ENCODE data around the gene PNPLA1. TPM values are rescaled to one million over a fixed set of nuclear protein-coding genes. Genes with fewer than 3 reads are reported as not detected.

PNPLA1 gene
- total RNA-seq, 1 donor, result under 0.01 TPM

DNA sequence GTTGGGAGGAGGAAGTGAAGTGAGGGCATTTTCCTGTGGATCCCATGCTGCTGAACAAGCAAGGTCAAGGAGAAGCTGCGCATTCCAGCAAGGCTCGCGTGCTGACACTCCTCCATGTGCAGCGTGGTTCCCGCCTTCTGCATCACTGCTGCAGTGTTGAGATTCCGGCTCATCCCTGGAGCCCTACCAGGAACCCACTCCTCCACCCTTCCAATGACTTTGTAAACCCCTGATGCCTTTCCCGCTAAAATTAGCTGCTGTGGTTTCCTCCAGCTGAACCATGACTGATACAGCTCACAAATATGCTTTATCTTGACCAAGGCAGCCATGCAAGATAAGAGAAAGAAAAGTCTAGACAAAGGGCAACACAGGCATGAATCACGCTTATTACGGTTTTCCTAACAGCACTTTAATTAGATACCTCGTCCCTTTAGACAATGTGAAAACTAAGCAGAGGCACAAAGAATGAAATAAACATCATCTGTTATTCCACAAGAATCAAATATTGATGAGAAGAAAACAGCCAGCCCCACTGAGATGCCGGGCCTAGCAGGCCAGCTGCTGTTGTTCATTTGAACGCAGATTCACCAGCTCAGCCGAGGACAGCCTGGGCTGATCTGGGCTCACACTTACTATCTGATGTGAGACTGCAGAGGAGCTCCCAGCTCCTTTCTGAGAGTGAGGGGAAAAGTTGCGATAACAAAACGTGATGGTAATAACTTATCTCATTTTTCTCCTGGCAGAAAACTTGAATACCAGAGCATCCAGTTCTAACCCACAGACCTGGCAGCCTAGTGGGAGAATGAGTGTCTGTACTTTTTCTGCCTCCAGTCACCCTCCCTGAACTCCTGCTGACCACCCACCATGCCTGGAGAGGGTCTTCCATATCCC, 81.1 kb downstream of the PNPLA1 start:
- TF ChIP-seq, protein P1, sequence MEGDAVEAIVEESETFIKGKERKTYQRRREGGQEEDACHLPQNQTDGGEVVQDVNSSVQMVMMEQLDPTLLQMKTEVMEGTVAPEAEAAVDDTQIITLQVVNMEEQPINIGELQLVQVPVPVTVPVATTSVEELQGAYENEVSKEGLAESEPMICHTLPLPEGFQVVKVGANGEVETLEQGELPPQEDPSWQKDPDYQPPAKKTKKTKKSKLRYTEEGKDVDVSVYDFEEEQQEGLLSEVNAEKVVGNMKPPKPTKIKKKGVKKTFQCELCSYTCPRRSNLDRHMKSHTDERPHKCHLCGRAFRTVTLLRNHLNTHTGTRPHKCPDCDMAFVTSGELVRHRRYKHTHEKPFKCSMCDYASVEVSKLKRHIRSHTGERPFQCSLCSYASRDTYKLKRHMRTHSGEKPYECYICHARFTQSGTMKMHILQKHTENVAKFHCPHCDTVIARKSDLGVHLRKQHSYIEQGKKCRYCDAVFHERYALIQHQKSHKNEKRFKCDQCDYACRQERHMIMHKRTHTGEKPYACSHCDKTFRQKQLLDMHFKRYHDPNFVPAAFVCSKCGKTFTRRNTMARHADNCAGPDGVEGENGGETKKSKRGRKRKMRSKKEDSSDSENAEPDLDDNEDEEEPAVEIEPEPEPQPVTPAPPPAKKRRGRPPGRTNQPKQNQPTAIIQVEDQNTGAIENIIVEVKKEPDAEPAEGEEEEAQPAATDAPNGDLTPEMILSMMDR (IDR thresholded peaks at IDR 0.05; ENCODE audit: extremely low read depth, low read depth, low read length), result no peak
- peak; percentile 87 for DNase-seq (ENCODE audit: insufficient read length, low spot score, missing footprints)
- H3K27ac ChIP-seq (ENCODE audit: low read depth, low read length), result peak overlapping the region; percentile 95
- peak overlapping the region; percentile 51 for H3K4me2 ChIP-seq (ENCODE audit: insufficient read depth, low read length)
- H3K36me3 ChIP-seq (ENCODE audit: insufficient read depth, low read length), result no peaks in the 10 kb centered on the region
- H4K20me1 ChIP-seq (ENCODE audit: insufficient read depth, low read length), result no peaks in the 10 kb centered on the region
- no peak overlapping the region for H2AFZ ChIP-seq (ENCODE audit: low read length)
- no peaks in the 10 kb centered on the region for H3K79me2 ChIP-seq (ENCODE audit: insufficient read depth, low read length)
- peaks cover 30% of the 10 kb centered on the region for H3K4me1 ChIP-seq (ENCODE audit: insufficient read depth, low read length)
- no peaks in the 10 kb centered on the region for H3K27me3 ChIP-seq (ENCODE audit: insufficient read depth, low read length)
- no peaks in the 10 kb centered on the region for H3K9me3 ChIP-seq (ENCODE audit: low read depth, low read length)
- peak overlapping the region; percentile 23 for H3K4me3 ChIP-seq (ENCODE audit: insufficient read depth, low read length)

DNA sequence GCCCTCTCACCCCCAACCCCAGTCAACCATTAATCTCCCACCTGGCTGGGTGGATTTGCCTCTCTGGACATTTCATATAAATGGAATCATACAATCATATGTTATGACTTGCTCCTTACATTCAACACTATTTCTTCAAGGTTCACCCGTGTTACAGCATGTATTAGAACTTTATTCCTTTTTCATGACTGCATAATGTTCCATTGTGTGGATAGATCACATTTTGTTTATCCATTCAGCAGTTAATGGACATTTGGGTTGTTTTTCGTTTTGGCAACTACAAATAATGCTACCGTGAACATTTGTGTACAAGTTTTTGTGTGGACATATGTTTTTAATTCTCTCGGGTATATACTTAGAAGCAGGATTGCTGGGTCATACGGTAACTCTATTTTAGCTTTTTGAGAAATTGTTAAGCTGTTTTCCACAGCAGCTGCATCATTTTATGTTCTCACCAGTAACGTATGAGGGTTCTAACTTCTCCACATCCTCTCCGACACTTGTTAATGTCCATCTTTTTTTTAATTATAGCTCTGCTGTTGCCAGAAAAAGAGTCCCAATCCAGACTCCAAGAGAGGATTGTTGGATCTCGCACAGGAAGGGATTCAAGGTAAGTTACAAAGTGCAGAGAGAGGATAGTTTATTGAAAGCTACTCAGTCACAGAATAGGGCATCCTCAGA, 82.8 kb downstream of the PNPLA1 start:
- Histone ChIP-seq H3K36me3 (ENCODE audit: insufficient read depth, low read length) (no peaks in the 10 kb centered on the region), H3K4me3 (ENCODE audit: insufficient read depth, low read length) (no peak overlapping the region), H4K20me1 (ENCODE audit: insufficient read depth, low read length) (no peaks in the 10 kb centered on the region), H3K27ac (ENCODE audit: low read depth, low read length) (peak overlapping the region; percentile 95), H3K9me3 (ENCODE audit: low read depth, low read length) (no peaks in the 10 kb centered on the region), H3K79me2 (ENCODE audit: insufficient read depth, low read length) (no peaks in the 10 kb centered on the region), H3K27me3 (ENCODE audit: insufficient read depth, low read length) (no peaks in the 10 kb centered on the region), H3K4me1 (ENCODE audit: insufficient read depth, low read length) (peaks cover 36% of the 10 kb centered on the region), H2AFZ (ENCODE audit: low read length) (no peak overlapping the region), H3K4me2 (ENCODE audit: insufficient read depth, low read length) (no peak overlapping the region)
- DNase-seq (ENCODE audit: insufficient read length, low spot score, missing footprints), result no peak
- TF ChIP-seq, protein P1 (IDR thresholded peaks at IDR 0.05; ENCODE audit: extremely low read depth, low read depth, low read length), result no peak

DNA sequence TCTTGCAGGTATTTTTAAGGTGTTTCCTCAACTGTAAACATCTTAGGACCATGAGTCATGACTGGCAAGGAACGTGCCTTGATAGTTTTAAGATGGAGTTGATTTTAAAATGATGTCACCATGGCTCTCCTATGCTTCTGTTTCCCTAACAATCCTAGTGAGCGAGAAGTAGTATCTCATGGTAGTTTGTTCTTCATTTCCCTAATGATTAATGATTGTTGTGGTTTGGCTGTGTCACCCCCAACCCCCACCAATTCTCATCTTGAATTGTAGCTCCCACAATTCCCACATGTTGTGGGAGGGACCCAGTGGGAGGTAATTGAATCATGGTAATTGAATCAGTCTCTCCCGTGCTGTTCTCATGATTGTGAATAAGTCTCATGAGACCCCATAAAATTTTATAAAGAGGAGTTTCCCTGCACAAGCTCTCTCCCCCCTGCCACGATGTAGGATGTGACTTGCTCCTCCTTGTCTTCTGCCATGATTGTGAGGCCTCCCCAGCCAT, 83.6 kb downstream of the PNPLA1 start:
- Histone ChIP-seq H3K27ac (ENCODE audit: low read depth, low read length) (peak overlapping the region; percentile 95), H3K27me3 (ENCODE audit: insufficient read depth, low read length) (no peaks in the 10 kb centered on the region), H3K79me2 (ENCODE audit: insufficient read depth, low read length) (no peaks in the 10 kb centered on the region), H3K9me3 (ENCODE audit: low read depth, low read length) (no peaks in the 10 kb centered on the region), H2AFZ (ENCODE audit: low read length) (no peak overlapping the region), H4K20me1 (ENCODE audit: insufficient read depth, low read length) (no peaks in the 10 kb centered on the region), H3K36me3 (ENCODE audit: insufficient read depth, low read length) (no peaks in the 10 kb centered on the region), H3K4me1 (ENCODE audit: insufficient read depth, low read length) (peaks cover 43% of the 10 kb centered on the region), H3K4me3 (ENCODE audit: insufficient read depth, low read length) (no peak overlapping the region), H3K4me2 (ENCODE audit: insufficient read depth, low read length) (no peak overlapping the region)
- DNase-seq (ENCODE audit: insufficient read length, low spot score, missing footprints), result peak; percentile 62
- TF ChIP-seq, protein P1 (IDR thresholded peaks at IDR 0.05; ENCODE audit: extremely low read depth, low read depth, low read length), result no peak

DNA sequence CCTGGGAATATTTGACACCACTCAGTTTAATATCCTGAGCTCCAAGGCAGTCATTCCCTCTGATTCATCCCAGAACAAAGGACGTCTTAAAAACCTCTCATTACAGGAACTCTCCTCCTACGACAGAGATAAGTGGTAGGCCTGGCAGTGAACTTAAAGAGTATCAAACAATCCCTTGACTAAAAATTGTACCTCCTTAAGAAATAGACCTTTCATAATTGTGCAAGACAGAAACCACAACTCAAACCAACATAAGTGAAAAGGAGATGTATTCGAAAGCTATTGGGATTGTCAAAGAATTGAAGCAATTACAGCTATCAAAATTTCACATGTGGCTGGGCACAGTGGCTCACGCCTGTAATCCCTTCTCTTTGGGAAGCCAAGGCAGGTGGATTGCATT, 86.0 kb downstream of the PNPLA1 start:
- Histone ChIP-seq H3K4me3 (ENCODE audit: insufficient read depth, low read length) (no peak overlapping the region), H3K27ac (ENCODE audit: low read depth, low read length) (peak overlapping the region; percentile 64), H3K9me3 (ENCODE audit: low read depth, low read length) (no peaks in the 10 kb centered on the region), H3K4me2 (ENCODE audit: insufficient read depth, low read length) (no peak overlapping the region), H2AFZ (ENCODE audit: low read length) (no peak overlapping the region), H3K4me1 (ENCODE audit: insufficient read depth, low read length) (peaks cover 47% of the 10 kb centered on the region), H4K20me1 (ENCODE audit: insufficient read depth, low read length) (no peaks in the 10 kb centered on the region), H3K27me3 (ENCODE audit: insufficient read depth, low read length) (no peaks in the 10 kb centered on the region), H3K36me3 (ENCODE audit: insufficient read depth, low read length) (no peaks in the 10 kb centered on the region), H3K79me2 (ENCODE audit: insufficient read depth, low read length) (no peaks in the 10 kb centered on the region)
- TF ChIP-seq, protein P1 (IDR thresholded peaks at IDR 0.05; ENCODE audit: extremely low read depth, low read depth, low read length), result no peak
- DNase-seq (ENCODE audit: insufficient read length, low spot score, missing footprints), result no peak
